HepG2 (cell line): ENCODE measurements around the gene NCOA5. TPM values are rescaled to one million over a fixed set of nuclear protein-coding genes. Genes with fewer than 3 reads are reported as not detected.

Experiments
- ATAC-seq: fragments of 200-7000 bp; cut with Tn5 transposase; 3 replicates; pipeline ENCODE4 v1.9.1; 2020; ENCODE audit warnings: mild to moderate bottlenecking, moderate library complexity
- BruUV-seq: library from RNA; stranded (reverse); fragments of 400-500 nt; replicated peaks from 2 replicates; lab custom pipeline; 2021; lab: Mats Ljungman, UMichigan
- CTCF ChIA-PET: fragments of 300-600 bp; formaldehyde crosslinking; extraction: SDS; loops from one replicate; lab custom pipeline; 2021; ENCODE audit warnings: low total read pairs, inconsistent platforms, low intra/inter-chr PET ratio; lab: Yijun Ruan, JAX
- POLR2A ChIA-PET: fragments of 350-600 bp; sonication (Branson Sonifier 250); formaldehyde crosslinking; loops from one replicate; lab custom pipeline; 2020; ENCODE audit warnings: antibody characterized with exemption, inconsistent platforms; lab: Yijun Ruan, JAX
- DNase-seq: peaks from one replicate; pipeline ENCODE4 v3.0.0-alpha.2; 2015; ENCODE audit warnings: low spot score
- FAIRE-seq: peaks from 3 replicates; lab custom pipeline; 2011; peaks lifted over from hg19 to GRCh38; lab: Jason Lieb, UNC
- H2AFZ ChIP-seq: one replicate; pipeline ENCODE4 v1.6.1; 2011; ENCODE audit warnings: low read length, inconsistent platforms
- H3K27ac ChIP-seq: fragments of 300-600 bp; 3 replicates; pipeline ENCODE4 v1.8.0; 2011; ENCODE audit warnings: mixed run types, mild to moderate bottlenecking, mixed read lengths, low read length, inconsistent platforms; ENCODE audit not compliant: insufficient read depth; ENCODE audit errors: extremely low read length
- H3K27me3 ChIP-seq, 2 experiments: fragments of 200-600 bp in 1 of 2; 2 replicates in 1 of 2; 3 replicates in 1 of 2; pipeline versions ENCODE4 v1.6.0 to v1.8.0; 2011; ENCODE audit warnings: low read length in 2 of 2, mild to moderate bottlenecking in 2 of 2, moderate library complexity in 2 of 2, inconsistent platforms in 1 of 2; ENCODE audit not compliant: insufficient read depth in 2 of 2, control insufficient read depth in 1 of 2
- H3K36me3 ChIP-seq, 2 experiments: fragments of 200-600 bp in 1 of 2; replicated peaks in 1 of 2; 2 replicates in 1 of 2; 3 replicates in 1 of 2; pipeline versions ENCODE4 v1.5.1 to v1.8.0; 2011; ENCODE audit warnings: low read length in 2 of 2, inconsistent platforms in 1 of 2; ENCODE audit not compliant: insufficient read depth in 2 of 2, control insufficient read depth in 1 of 2
- H3K4me1 ChIP-seq: 2 replicates; pipeline ENCODE4 v1.5.1; 2012; ENCODE audit warnings: low read length, inconsistent platforms; ENCODE audit not compliant: insufficient read depth
- H3K4me2 ChIP-seq: 2 replicates; pipeline ENCODE4 v1.6.0; 2011; ENCODE audit warnings: low read depth, low read length, inconsistent platforms
- H3K4me3 ChIP-seq, 3 experiments: fragments of 200-600 bp in 1 of 3; sonication (generic), shearing (Covaris generic) in 1 of 3; replicated peaks in 1 of 3; 2 replicates each; pipeline ENCODE4 v1.5.1; 2011 to 2016; ENCODE audit warnings: low read length in 3 of 3, inconsistent platforms in 2 of 3, low read depth in 2 of 3, mild to moderate bottlenecking in 2 of 3, control low read depth in 1 of 3, mixed read lengths in 1 of 3; ENCODE audit not compliant: insufficient read depth in 1 of 3
- H3K79me2 ChIP-seq: one replicate; pipeline ENCODE4 v1.6.1; 2011; ENCODE audit warnings: low read length, inconsistent platforms; ENCODE audit not compliant: insufficient read depth
- H3K9ac ChIP-seq: 2 replicates; pipeline ENCODE4 v1.6.0; 2011; ENCODE audit warnings: mild to moderate bottlenecking, low read depth, low read length, inconsistent platforms; ENCODE audit not compliant: insufficient read depth
- H3K9me3 ChIP-seq: 2 replicates; pipeline ENCODE4 v1.5.1; 2012; ENCODE audit warnings: mild to moderate bottlenecking, low read length
- H4K20me1 ChIP-seq: 2 replicates; pipeline ENCODE4 v1.6.0; 2011; ENCODE audit warnings: inconsistent platforms, mild to moderate bottlenecking, low read length, moderate library complexity; ENCODE audit not compliant: insufficient read depth
- ARHGAP35 ChIP-seq: sonication (generic); formaldehyde crosslinking; IDR thresholded peaks from 2 replicates; pipeline ENCODE4 v1.9.0; 2022; ENCODE audit warnings: mild to moderate bottlenecking, inconsistent platforms, moderate library complexity, missing genetic modification reagents, borderline replicate concordance
- ATRX ChIP-seq: sonication (generic); formaldehyde crosslinking; IDR thresholded peaks from 2 replicates; pipeline ENCODE4 v1.4.0; 2020; ENCODE audit warnings: missing genetic modification reagents, borderline replicate concordance
- DNMT3B ChIP-seq: conservative IDR thresholded peaks from 2 replicates; pipeline ENCODE4 v1.6.1; 2016; ENCODE audit warnings: missing biosample characterization, control low read depth
- DR1 ChIP-seq: sonication (generic); formaldehyde crosslinking; IDR thresholded peaks from 2 replicates; pipeline ENCODE4 v1.8.0; 2021; ENCODE audit warnings: mild to moderate bottlenecking, missing genetic modification reagents, inconsistent platforms
- HCFC1 ChIP-seq: fragments of 150-350 bp; IDR thresholded peaks from 2 replicates; pipeline ENCODE4 v1.6.1; 2014; ENCODE audit warnings: low read depth, low read length
- IKZF4 ChIP-seq: sonication (generic); formaldehyde crosslinking; IDR thresholded peaks from 2 replicates; pipeline ENCODE4 v1.5.1; 2020; ENCODE audit warnings: borderline replicate concordance, mild to moderate bottlenecking, low read depth, missing genetic modification reagents; ENCODE audit errors: not compliant biosample characterization
- KLF11 ChIP-seq: IDR thresholded peaks from 2 replicates; pipeline ENCODE4 v1.6.1; 2016; ENCODE audit warnings: missing compliant biosample characterization
- KLF12 ChIP-seq: sonication (generic); formaldehyde crosslinking; IDR thresholded peaks from 2 replicates; pipeline ENCODE4 v1.4.0; 2020; ENCODE audit warnings: missing genetic modification reagents, borderline replicate concordance
- ZFX ChIP-seq: sonication (generic); formaldehyde crosslinking; IDR thresholded peaks from 2 replicates; pipeline ENCODE4 v1.4.0; 2020; ENCODE audit warnings: mild to moderate bottlenecking, low read depth, missing genetic modification reagents, moderate library complexity
- ZKSCAN8 ChIP-seq: IDR thresholded peaks from 2 replicates; pipeline ENCODE4 v1.6.1; 2016; ENCODE audit warnings: borderline replicate concordance, missing genetic modification reagents, missing compliant biosample characterization
- ZNF124 ChIP-seq: sonication (generic); formaldehyde crosslinking; IDR thresholded peaks from 2 replicates; pipeline ENCODE4 v1.4.0; 2020; ENCODE audit warnings: missing genetic modification reagents
- ZNF543 ChIP-seq: sonication (generic); formaldehyde crosslinking; IDR thresholded peaks from 2 replicates; pipeline ENCODE4 v1.4.0; 2020; ENCODE audit warnings: mild to moderate bottlenecking, missing genetic modification reagents
- ZNF792 ChIP-seq: IDR thresholded peaks from 2 replicates; pipeline ENCODE4 v1.6.1; 2016
- WGBS: methylation state at CpG from one replicate; pipeline ENCODE4 v1.1.6; 2017; ENCODE audit warnings: low lambda C conversion rate; 5-methylcytosine and 5-hydroxymethylcytosine counted together
- in situ Hi-C: cut with HindIII; loops from 2 replicates; pipeline ENCODE4 v1.10.0; 2017; ENCODE audit warnings: low pct_unique_long_range_greater_than_20kb; ENCODE audit not compliant: extremely low pct_ligation_motif_present
- intact Hi-C: fragments of 100-400 bp; cut with micrococcal nuclease; formaldehyde crosslinking; loops from one replicate; pipeline ENCODE4 v1.10.0; 2022; ENCODE audit not compliant: unreplicated experiment
- polyA plus RNA-seq, 8 experiments: library from polyadenylated mRNA; depleted of rRNA in 3 of 8; stranded (reverse) in 7 of 8; unstranded in 1 of 8; fragments of >200 nt; fragmentation: Illumina TruSeq in 4 of 8; extraction: Trizol in 4 of 8; gene quantifications; 2 replicates each; pipeline versions ENCODE4 v1.2.1 to v1.2.3, GENCODE V29; 2011 to 2016; ENCODE audit warnings: low read depth in 4 of 8, missing spikeins in 1 of 8, mixed read lengths in 1 of 8; ENCODE audit not compliant: insufficient read depth in 1 of 8
- total RNA-seq, 5 experiments: library from RNA; depleted of rRNA; stranded (reverse); fragments of >200 nt; fragmentation: Illumina TruSeq; extraction: Trizol; gene quantifications; 2 replicates each; pipeline ENCODE4 v1.2.3, GENCODE V29; 2016; ENCODE audit warnings: low read depth in 1 of 5
- TF ChIP-seq, protein P1 (sequence below): sonication (generic); formaldehyde crosslinking; IDR thresholded peaks from 2 replicates; pipeline ENCODE4 v1.8.1; 2023; ENCODE audit warnings: mild to moderate bottlenecking, missing genetic modification reagents
- TF ChIP-seq, protein P2 (sequence below): sonication (generic); formaldehyde crosslinking; IDR thresholded peaks from 2 replicates; pipeline ENCODE4 v1.8.1; 2022; ENCODE audit warnings: low read depth, mild to moderate bottlenecking, missing genetic modification reagents
- TF ChIP-seq, protein P3 (sequence below): sonication (generic); formaldehyde crosslinking; IDR thresholded peaks from 2 replicates; pipeline ENCODE4 v1.4.0; 2020; ENCODE audit warnings: missing genetic modification reagents

NCOA5 gene
- total and polyA plus RNA-seq, 2 of the 13 experiments (the other 11 are each of a cell fraction or from before 2014, with no cell fraction given) = 16.5 to 28.4 TPM

DNA sequence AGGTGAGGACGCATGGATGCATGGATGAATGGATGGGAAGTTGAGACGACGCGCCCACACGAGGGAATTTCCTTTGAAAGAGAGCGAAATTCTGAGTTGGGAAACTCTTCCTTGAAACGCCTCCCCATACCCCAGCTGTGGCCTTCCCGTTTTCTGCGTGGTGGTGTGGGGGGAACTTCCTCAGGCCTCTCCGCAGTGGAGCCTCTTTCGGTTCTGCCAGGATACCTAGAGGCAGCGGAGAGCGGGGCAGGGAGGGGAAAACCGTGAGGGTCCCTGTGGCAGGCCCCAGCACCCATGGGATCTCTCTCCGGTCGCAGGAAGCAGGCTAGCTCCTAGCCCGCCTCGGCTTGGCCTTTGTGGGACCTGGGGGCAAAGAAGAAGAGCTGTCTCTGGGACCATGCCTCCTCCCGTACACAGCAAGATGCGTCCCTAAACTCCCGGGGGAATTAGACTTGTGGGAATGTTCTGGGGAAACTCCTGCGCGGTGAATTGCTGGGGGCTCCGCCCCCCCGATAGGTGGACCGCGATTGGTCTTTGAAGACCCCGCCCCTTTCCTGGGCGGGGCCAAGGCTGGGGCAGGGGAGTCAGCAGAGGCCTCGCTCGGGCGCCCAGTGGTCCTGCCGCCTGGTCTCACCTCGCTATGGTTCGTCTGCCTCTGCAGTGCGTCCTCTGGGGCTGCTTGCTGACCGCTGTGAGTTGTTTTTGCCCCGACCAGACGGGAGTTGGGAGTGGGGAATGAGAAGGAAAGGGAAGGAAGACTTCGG lies 28.1 kb upstream of the NCOA5 start, which contains the start of gene CD40:
Gene CD40 (plus strand): TSS at position 611 of the 764 bp plus-strand sequence. CDS start 30 bp downstream, at position 641.
- Histone ChIP-seq H4K20me1 (no peaks in the 10 kb centered on the region), H3K9me3 (no peaks in the 10 kb centered on the region), H3K4me3 (peak within 1 kb of the TSS; percentile 42 to 65 (median 59); a peak in 5 of 6 replicates), H3K79me2 (no peaks in the 10 kb centered on the region), H3K36me3 (no peaks in the 10 kb centered on the region), H3K4me1 (peaks cover 16% of the 10 kb centered on the region), H3K4me2 (peak within 1 kb of the TSS; percentile 69), H3K9ac (peak within 1 kb of the TSS; percentile 50), H3K27me3 (peaks cover 0 to 41% of the 10 kb centered on the region in 2 experiments; a peak in 3 of 5 replicates), H2AFZ (no peak within 1 kb of the TSS), H3K27ac (no peak within 1 kb of the TSS)
- in situ Hi-C loops = no loop called here
- 38% methylated on average over 40 of the region's 40 CpGs for WGBS
- peak; percentile 71 for DNase-seq
- intact Hi-C loops = no loop called here
- CTCF ChIA-PET = no interaction called here
- POLR2A ChIA-PET = no interaction called here
- ATAC-seq = peak; percentile 88
- BruUV-seq = no TSS peak
- FAIRE-seq = no peak
- TF ChIP-seq ZNF543 (CRISPR knock-in tag) = peak; percentile 100
- no peak for TF ChIP-seq ZKSCAN8 (CRISPR knock-in tag)
- TF ChIP-seq, protein P1, sequence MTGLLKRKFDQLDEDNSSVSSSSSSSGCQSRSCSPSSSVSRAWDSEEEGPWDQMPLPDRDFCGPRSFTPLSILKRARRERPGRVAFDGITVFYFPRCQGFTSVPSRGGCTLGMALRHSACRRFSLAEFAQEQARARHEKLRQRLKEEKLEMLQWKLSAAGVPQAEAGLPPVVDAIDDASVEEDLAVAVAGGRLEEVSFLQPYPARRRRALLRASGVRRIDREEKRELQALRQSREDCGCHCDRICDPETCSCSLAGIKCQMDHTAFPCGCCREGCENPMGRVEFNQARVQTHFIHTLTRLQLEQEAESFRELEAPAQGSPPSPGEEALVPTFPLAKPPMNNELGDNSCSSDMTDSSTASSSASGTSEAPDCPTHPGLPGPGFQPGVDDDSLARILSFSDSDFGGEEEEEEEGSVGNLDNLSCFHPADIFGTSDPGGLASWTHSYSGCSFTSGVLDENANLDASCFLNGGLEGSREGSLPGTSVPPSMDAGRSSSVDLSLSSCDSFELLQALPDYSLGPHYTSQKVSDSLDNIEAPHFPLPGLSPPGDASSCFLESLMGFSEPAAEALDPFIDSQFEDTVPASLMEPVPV (CRISPR knock-in tag) = no peak; the same call in 1 of the 2 replicates
- no peak for TF ChIP-seq HCFC1
- peak; percentile 85 for TF ChIP-seq ZFX (CRISPR knock-in tag)
- TF ChIP-seq KLF11 (CRISPR knock-in tag) = no peak
- TF ChIP-seq, protein P2, sequence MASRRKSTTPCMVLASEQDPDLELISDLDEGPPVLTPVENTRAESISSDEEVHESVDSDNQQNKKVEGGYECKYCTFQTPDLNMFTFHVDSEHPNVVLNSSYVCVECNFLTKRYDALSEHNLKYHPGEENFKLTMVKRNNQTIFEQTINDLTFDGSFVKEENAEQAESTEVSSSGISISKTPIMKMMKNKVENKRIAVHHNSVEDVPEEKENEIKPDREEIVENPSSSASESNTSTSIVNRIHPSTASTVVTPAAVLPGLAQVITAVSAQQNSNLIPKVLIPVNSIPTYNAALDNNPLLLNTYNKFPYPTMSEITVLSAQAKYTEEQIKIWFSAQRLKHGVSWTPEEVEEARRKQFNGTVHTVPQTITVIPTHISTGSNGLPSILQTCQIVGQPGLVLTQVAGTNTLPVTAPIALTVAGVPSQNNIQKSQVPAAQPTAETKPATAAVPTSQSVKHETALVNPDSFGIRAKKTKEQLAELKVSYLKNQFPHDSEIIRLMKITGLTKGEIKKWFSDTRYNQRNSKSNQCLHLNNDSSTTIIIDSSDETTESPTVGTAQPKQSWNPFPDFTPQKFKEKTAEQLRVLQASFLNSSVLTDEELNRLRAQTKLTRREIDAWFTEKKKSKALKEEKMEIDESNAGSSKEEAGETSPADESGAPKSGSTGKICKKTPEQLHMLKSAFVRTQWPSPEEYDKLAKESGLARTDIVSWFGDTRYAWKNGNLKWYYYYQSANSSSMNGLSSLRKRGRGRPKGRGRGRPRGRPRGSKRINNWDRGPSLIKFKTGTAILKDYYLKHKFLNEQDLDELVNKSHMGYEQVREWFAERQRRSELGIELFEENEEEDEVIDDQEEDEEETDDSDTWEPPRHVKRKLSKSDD (CRISPR knock-in tag) = no peak
- no peak for TF ChIP-seq ATRX (CRISPR knock-in tag)
- no peak for TF ChIP-seq DR1
- no peak for TF ChIP-seq ZNF124 (CRISPR knock-in tag)
- no peak for TF ChIP-seq DNMT3B
- no peak for TF ChIP-seq ARHGAP35 (CRISPR knock-in tag)
- TF ChIP-seq ZNF792 (CRISPR knock-in tag) = no peak
- TF ChIP-seq KLF12 (CRISPR knock-in tag) = no peak
- no peak for TF ChIP-seq IKZF4 (CRISPR knock-in tag)
- TF ChIP-seq, protein P3, sequence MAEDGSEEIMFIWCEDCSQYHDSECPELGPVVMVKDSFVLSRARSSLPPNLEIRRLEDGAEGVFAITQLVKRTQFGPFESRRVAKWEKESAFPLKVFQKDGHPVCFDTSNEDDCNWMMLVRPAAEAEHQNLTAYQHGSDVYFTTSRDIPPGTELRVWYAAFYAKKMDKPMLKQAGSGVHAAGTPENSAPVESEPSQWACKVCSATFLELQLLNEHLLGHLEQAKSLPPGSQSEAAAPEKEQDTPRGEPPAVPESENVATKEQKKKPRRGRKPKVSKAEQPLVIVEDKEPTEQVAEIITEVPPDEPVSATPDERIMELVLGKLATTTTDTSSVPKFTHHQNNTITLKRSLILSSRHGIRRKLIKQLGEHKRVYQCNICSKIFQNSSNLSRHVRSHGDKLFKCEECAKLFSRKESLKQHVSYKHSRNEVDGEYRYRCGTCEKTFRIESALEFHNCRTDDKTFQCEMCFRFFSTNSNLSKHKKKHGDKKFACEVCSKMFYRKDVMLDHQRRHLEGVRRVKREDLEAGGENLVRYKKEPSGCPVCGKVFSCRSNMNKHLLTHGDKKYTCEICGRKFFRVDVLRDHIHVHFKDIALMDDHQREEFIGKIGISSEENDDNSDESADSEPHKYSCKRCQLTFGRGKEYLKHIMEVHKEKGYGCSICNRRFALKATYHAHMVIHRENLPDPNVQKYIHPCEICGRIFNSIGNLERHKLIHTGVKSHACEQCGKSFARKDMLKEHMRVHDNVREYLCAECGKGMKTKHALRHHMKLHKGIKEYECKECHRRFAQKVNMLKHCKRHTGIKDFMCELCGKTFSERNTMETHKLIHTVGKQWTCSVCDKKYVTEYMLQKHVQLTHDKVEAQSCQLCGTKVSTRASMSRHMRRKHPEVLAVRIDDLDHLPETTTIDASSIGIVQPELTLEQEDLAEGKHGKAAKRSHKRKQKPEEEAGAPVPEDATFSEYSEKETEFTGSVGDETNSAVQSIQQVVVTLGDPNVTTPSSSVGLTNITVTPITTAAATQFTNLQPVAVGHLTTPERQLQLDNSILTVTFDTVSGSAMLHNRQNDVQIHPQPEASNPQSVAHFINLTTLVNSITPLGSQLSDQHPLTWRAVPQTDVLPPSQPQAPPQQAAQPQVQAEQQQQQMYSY = no peak
